Activated T-cell treated with anti-CD3 and anti-CD28 coated beads for 24 hours (primary cell): Measurements from ENCODE around the gene TBC1D2.
"Not testable (repeated sequence)": the region's sequence is repeated elsewhere in the genome, so short reads cannot be mapped to it uniquely, and the experiment has no call there.

ENCODE experiments used
- DNase-seq: peaks from one replicate; pipeline ENCODE4 v3.0.0-alpha.2; 2020; ENCODE audit warnings: low read depth

The TBC1D2 gene

GRCh38 chr9:98270284-98270683, 14.8 kb upstream of the TBC1D2 start:
- not testable (repeated sequence) for DNase-seq

- not testable (repeated sequence) for DNase-seq
Observed at GRCh38 chr9:98269652-98270051, 14.2 kb upstream of the TBC1D2 start.

GRCh38 chr9:98267556-98267955, 12.1 kb upstream of the TBC1D2 start:
- not testable (repeated sequence) for DNase-seq

- DNase-seq, result no peak
Observed at GRCh38 chr9:98264516-98264915, 9.1 kb upstream of the TBC1D2 start.

- DNase-seq, result peak; percentile 74
Observed at GRCh38 chr9:98263482-98264357, 8.3 kb upstream of the TBC1D2 start.

- no peak for DNase-seq
Observed at GRCh38 chr9:98263080-98263479, 7.6 kb upstream of the TBC1D2 start.

- no peak for DNase-seq
Observed at GRCh38 chr9:98262056-98262455, 6.6 kb upstream of the TBC1D2 start.

GRCh38 chr9:98260635-98261034, 5.2 kb upstream of the TBC1D2 start:
- no peak for DNase-seq

GRCh38 chr9:98259791-98260190, 4.3 kb upstream of the TBC1D2 start:
- no peak for DNase-seq

- DNase-seq, result peak; percentile 16
Observed at GRCh38 chr9:98256756-98257155, 1.3 kb upstream of the TBC1D2 start.

- no peak for DNase-seq
Observed at GRCh38 chr9:98255061-98255577, 330 bp downstream of the TBC1D2 start.

- DNase-seq, result no peak
Observed at GRCh38 chr9:98254228-98255060, 1.0 kb downstream of the TBC1D2 start.

GRCh38 chr9:98253565-98253964, 1.9 kb downstream of the TBC1D2 start:
- no peak for DNase-seq

GRCh38 chr9:98251551-98251950, 3.9 kb downstream of the TBC1D2 start:
- DNase-seq, result no peak

GRCh38 chr9:98249771-98250170, 5.7 kb downstream of the TBC1D2 start:
- no peak for DNase-seq

GRCh38 chr9:98248737-98249474, 6.5 kb downstream of the TBC1D2 start:
- DNase-seq, result no peak

GRCh38 chr9:98247831-98248657, 7.4 kb downstream of the TBC1D2 start:
- DNase-seq, result no peak

GRCh38 chr9:98242426-98242825, 13.0 kb downstream of the TBC1D2 start:
- no peak for DNase-seq

- DNase-seq, result no peak
Observed at GRCh38 chr9:98241357-98242300, 13.8 kb downstream of the TBC1D2 start.

GRCh38 chr9:98240475-98240874, 15.0 kb downstream of the TBC1D2 start:
- DNase-seq, result no peak
